ENCODE data around the gene MARCHF5.

DNA sequence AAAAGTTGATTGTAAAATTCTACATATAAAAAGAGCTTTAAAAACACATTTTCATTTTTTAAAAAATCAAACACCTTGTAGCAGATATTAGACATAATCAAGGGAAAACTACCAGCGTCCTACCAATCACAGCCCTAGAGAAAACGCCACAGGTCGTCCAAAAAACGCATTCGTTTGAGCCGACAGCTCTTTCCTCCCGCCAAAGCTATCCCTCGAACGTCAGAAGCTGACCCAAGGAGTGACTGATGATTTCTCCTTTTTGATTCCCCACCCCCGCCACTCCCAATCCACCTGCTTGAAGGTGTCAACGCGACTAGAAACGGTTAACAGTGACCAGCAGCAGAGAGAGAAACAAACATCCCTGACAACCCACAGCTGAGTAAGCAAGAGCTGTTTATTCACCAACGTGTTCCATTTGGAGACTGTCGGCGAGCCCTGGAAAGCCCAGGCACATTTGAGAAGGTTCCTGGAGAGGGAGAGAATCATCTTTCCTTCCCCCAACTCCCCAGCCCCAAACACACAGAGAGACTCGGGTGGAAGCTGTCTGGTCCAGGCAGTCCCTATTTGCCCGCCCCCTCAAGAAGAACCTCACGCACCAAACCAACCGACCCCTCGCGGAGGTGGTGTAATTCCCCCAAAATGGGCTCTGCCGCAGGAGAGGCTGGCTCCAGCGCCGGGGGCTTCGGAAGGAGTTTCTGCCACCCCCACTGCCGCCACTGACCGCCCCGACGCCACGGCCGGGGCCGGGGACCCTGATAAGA, 711 bp upstream of the MARCHF5 start:
- TF ChIP-seq, protein P1, sequence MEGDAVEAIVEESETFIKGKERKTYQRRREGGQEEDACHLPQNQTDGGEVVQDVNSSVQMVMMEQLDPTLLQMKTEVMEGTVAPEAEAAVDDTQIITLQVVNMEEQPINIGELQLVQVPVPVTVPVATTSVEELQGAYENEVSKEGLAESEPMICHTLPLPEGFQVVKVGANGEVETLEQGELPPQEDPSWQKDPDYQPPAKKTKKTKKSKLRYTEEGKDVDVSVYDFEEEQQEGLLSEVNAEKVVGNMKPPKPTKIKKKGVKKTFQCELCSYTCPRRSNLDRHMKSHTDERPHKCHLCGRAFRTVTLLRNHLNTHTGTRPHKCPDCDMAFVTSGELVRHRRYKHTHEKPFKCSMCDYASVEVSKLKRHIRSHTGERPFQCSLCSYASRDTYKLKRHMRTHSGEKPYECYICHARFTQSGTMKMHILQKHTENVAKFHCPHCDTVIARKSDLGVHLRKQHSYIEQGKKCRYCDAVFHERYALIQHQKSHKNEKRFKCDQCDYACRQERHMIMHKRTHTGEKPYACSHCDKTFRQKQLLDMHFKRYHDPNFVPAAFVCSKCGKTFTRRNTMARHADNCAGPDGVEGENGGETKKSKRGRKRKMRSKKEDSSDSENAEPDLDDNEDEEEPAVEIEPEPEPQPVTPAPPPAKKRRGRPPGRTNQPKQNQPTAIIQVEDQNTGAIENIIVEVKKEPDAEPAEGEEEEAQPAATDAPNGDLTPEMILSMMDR (IDR thresholded peaks at IDR 0.05 in 4 of 5, conservative IDR thresholded peaks at IDR 0.05 in 1 of 5): no peak
- TF ChIP-seq POLR2A (IDR thresholded peaks at IDR 0.05): no peak

All from gastrocnemius medialis (tissue), 4 donors.